ENCODE data around the gene CHRNA4.

Gene CHRNA4

GRCh38 chr20:63360850-63361518, at the start of gene CHRNA4:
Gene CHRNA4 (minus strand): TSS chr20:63361349. CDS start chr20:63361165, 184 bp downstream.
- DNase-seq (ENCODE audit: low read depth in 1 of 2, low spot score in 1 of 2), result no peak

- DNase-seq (ENCODE audit: low read depth in 1 of 2, low spot score in 1 of 2), result no peak
These were observed 48.8 kb upstream of the CHRNA4 start for GRCh38 chr20:63409834-63410435.

- DNase-seq (ENCODE audit: low read depth in 1 of 2, low spot score in 1 of 2), result no peak
These were observed 48.1 kb upstream of the CHRNA4 start for GRCh38 chr20:63409066-63409833.

DNA sequence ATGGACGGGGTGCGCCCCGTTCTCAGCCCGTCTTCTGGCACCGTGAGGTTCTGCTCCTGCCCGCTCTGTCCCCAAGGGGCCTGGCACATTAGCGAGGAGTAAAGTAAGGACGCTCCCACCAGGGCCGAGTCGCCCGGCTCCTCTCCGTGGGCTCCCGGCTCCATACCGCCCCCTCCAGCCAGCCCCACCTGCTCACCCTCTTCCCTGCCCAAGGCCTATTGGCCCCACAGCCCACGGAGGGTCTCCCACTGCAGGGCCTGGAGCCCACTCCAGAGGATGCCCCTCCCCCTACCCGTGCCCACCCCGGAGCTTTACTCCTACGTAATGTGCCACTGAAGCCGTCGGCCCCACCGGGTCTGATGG, 47.5 kb upstream of the CHRNA4 start:
- DNase-seq (ENCODE audit: low read depth in 1 of 2, low spot score in 1 of 2), result no peak

DNA sequence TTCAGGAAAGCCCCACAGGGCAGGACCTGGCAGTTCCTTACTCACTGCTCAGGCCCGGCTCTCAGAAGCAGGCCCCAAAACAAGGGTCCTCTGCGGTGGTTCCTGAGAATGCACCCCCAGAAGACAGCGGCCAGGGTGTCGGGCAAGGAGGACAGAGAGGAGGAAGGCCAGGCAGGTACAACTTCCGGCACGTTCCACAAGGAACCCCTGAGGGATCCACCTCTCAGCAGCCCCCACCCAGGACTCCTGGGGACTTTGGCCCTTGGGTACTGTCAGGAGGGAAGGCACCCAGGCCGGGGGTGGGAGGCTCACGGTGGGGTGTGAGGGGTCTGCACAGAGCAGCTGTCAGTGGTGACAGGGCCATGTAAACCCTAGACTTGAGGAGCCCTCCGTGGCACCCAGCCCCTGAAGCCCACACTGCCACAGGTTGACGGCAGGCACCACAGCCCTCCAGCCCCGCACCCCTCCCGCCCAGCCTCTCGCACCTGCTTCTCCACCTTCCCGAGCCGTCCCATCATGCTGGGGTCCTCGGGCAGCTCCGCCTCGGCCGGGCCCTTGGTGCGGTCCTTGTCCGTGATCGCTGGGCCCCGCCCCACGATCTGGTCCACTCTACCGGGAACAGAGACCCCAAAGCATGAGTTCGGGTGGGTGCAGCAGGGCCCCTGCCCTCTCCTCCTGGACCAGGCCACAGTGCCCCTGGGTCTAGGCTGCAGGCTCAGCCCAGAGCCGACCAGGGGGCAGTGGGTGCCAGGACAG, 47.0 kb upstream of the CHRNA4 start:
- no peak for DNase-seq (ENCODE audit: low read depth in 1 of 2, low spot score in 1 of 2)

DNA sequence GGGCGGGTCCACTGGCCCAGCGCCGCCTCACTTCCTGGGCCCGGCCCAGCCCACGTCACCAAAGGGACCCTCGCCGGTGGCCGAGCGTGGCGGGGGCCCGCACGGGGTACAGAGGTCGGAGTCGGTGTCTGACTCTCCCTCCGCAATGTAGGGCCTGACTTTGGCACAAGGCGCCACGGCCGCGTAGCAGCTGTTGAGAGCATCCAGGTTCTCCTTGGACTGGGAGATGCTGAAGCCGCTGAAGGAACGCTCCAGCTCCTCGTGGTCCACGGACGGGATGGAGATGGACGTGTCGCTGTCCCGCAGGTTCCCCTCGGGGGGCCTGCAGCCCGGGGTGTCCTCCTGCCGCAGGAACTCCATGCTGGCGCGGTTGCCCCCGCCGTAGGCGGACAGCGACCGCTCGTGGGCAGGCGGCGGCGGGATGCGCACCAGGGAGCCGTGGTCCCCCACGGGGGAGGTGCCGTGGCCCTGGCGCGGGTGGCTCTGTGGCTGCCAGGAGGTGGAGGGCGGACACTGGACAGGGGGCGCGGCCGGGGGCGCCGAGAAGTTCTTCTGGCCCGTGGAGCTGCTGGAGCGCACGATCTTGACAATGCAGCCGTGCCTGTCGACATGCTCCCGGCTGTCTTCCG, 45.6 kb upstream of the CHRNA4 start:
- DNase-seq (ENCODE audit: low read depth in 1 of 2, low spot score in 1 of 2), result no peak

DNA sequence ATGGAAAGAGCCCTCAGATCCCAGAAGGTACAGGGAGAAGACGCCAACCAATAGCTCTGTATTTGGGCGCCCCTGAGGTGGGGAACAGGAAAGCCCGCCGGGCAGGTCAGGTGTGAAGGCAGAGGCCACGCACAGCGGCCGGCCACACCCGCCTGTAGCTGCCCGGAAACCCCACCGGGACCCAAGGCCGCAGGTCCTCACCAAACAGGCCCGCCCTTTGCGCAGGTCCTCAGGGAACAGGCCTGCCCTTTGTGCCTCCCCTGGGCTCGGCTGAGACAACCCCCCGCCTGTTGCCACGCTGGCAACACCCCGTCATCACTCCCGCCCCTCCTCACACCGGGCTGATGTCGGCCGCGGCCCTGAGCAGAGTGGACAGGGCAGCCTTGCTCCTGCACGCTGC, 44.9 kb upstream of the CHRNA4 start:
- no peak for DNase-seq (ENCODE audit: low read depth in 1 of 2, low spot score in 1 of 2)

DNA sequence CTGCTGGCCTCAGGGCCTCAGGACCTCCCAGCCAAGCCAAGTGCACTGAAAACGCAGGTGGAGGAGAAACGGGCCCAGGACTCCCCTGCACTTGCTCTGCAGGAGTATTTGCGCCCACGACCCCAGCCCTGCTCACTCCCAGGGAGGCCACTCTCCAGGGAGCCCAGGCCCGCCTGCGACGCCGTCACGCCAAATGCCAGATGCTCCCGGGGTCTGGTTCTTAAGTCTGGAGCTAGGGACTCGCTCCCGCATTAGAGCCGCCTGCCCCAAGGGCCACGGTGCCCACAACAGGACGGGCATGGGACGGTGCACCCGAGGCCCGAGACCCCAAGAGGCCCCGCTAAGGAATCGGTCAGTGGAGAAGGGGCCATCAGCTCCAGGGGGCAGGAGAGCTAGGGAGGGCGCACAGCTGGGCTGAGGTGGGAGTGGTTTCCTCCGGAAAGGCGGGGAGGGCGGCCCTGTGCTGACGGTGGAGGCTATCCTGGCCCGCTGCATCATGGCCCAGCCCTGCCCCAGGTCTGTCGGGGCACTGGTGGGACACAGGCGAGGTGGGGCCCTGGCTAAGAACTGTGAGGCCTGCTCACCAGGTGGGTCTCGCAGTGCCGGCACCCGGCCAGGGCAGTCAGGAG, 44.1 kb upstream of the CHRNA4 start:
- DNase-seq (ENCODE audit: low read depth in 1 of 2, low spot score in 1 of 2), result no peak

GRCh38 chr20:63404129-63405085, 43.3 kb upstream of the CHRNA4 start:
- no peak for DNase-seq (ENCODE audit: low read depth in 1 of 2, low spot score in 1 of 2)

- DNase-seq (ENCODE audit: low read depth in 1 of 2, low spot score in 1 of 2), result no peak
These were observed 42.4 kb upstream of the CHRNA4 start for GRCh38 chr20:63403403-63404105.

DNA sequence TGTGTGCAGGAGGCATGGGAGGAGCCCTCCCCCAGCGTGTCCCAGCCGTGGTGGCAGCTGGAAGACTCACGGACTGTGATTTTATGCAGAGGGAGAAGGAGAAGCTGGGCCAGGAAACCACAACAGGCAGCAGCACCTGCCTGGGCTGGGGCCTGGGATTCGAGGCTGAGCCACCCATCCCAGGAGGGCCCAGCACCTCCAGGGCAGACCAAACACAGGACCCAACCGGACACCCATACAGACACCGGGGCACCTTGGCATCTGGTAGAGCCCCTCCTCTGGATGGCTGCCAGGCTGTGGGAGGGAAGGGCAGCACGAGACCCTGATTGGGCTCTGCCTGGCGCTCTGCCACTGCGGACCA, 41.7 kb upstream of the CHRNA4 start:
- DNase-seq (ENCODE audit: low read depth in 1 of 2, low spot score in 1 of 2), result no peak

DNA sequence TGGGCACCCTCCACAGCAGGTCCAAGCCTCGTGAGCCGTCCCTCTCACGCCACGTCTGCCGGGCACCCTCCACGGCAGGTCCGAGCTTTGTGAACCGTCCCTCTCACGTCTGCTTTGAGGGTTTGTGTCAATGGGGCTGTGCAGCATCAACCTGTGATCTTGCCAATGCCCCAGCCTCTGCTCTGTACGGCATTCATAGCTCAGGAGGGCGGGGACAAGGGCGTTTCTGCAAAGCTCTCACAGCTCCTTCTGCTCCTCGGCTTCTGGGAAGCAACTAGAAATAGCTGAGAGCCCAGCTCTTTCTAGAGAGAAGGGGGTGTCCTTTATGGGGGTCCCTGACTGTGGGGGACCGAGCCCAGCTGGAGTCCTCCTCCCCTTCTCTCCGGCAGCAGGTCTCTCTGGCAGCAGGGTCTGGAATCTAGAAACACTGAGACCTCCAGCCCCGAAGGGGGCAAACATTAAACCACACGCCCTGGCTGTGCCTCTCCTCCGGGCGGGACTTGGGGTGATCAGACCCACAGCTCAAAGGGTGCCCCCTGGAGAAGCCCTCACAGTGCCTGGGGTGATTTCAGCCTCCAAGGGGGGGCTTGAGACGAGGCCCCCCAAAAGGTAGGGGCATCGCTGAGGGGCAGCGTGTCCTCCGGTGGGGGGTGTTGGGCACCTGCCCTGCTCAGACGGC, 41.2 kb upstream of the CHRNA4 start:
- no peak for DNase-seq (ENCODE audit: low read depth in 1 of 2, low spot score in 1 of 2)

DNA sequence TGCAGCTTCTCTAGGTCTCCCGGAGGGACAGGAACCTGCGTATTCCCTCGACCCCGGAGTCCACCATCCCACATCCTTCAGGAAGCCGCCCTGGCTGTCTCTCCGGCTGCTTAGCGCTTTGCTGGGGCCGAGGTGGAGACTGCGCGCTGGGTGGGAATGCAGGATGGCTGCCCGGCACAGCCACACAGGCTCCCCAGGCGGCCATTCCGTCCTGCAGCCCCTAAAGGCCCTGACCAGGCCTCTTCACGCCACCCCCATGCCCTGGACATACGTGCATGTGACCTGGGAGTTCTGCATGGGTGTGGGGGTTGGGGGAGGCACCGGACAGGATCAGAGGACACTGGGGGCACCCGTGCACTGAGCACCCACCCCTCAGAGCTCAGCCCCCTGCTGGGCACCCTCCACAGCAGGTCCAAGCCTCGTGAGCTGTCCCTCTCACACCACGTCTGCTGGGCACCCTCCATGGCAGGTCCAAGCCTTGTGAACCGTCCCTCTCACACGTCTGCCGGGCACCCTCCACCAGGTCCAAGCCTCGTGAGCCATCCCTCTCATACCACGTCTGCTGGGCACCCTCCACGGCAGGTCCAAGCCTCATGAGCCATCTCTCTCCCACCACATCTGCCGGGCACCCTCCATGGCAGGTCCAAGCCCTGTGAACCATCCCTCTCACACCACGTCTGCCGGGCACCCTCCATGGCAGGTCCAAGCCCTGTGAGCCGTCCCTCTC, 40.4 kb upstream of the CHRNA4 start:
- no peak for DNase-seq (ENCODE audit: low read depth in 1 of 2, low spot score in 1 of 2)

- no peak for DNase-seq (ENCODE audit: low read depth in 1 of 2, low spot score in 1 of 2)
These were observed 39.5 kb upstream of the CHRNA4 start for GRCh38 chr20:63400486-63401210.

- DNase-seq (ENCODE audit: low read depth in 1 of 2, low spot score in 1 of 2), result no peak
These were observed 38.6 kb upstream of the CHRNA4 start for GRCh38 chr20:63399596-63400375.

GRCh38 chr20:63398744-63399514, 37.8 kb upstream of the CHRNA4 start:
- DNase-seq (ENCODE audit: low read depth in 1 of 2, low spot score in 1 of 2), result no peak
